Caco-2 (cell line): ENCODE results near the gene HMSD. TPM values are rescaled to one million over a fixed set of nuclear protein-coding genes. Genes with fewer than 3 reads are reported as not detected.
"Not testable (repeated sequence)": the region's sequence is repeated elsewhere in the genome, so short reads cannot be mapped to it uniquely, and the experiment has no call there.

Experiments
- BruUV-seq: library from RNA; stranded (reverse); fragments of 400-500 nt; replicated peaks from 2 replicates; lab custom pipeline; 2021; lab: Mats Ljungman, UMichigan
- CTCF ChIA-PET: fragments of 300-600 bp; sonication (Branson Sonifier 250); formaldehyde crosslinking; loops from one replicate; lab custom pipeline; 2022; ENCODE audit warnings: antibody characterized with exemption; lab: Charles Lee
- POLR2A ChIA-PET: fragments of 300-600 bp; sonication (Branson Sonifier 250); formaldehyde crosslinking; loops from one replicate; lab custom pipeline; 2022; ENCODE audit warnings: antibody characterized with exemption; lab: Charles Lee
- DNase-seq, 2 experiments: peaks; one replicate each; pipeline versions ENCODE4 v3.0.0 to v3.0.0-alpha.2; 2020 to 2022
- H3K27me3 ChIP-seq: replicated peaks from 2 replicates; pipeline ENCODE4 v1.6.0; 2011; ENCODE audit warnings: low read length; ENCODE audit not compliant: control insufficient read depth, insufficient read depth
- H3K36me3 ChIP-seq: 2 replicates; pipeline ENCODE4 v1.5.1; 2011; ENCODE audit warnings: low read length; ENCODE audit not compliant: control insufficient read depth, insufficient read depth
- H3K4me1 ChIP-seq: fragments of 250-450 bp; sonication (Bioruptor Pico); 2 replicates; pipeline ENCODE4 v1.5.1; 2020; ENCODE audit warnings: mild to moderate bottlenecking
- H3K4me3 ChIP-seq: 2 replicates; pipeline ENCODE4 v1.5.1; 2011; ENCODE audit warnings: low read depth, mild to moderate bottlenecking, control low read depth, low read length
- H3K9me3 ChIP-seq: fragments of 250-450 bp; sonication (Bioruptor Pico); 2 replicates; pipeline ENCODE4 v1.5.1; 2020; ENCODE audit warnings: mild to moderate bottlenecking, moderate library complexity
- H3K27ac Mint-ChIP-seq: one replicate; pipeline ENCODE4 v1.8.0; 2022; ENCODE audit warnings: mixed read lengths; ENCODE audit not compliant: unreplicated experiment
- H3K27me3 Mint-ChIP-seq: one replicate; pipeline ENCODE4 v1.8.0; 2022; ENCODE audit warnings: mixed read lengths; ENCODE audit not compliant: insufficient read depth, unreplicated experiment
- H3K36me3 Mint-ChIP-seq: one replicate; pipeline ENCODE4 v1.8.0; 2022; ENCODE audit warnings: mild to moderate bottlenecking, mixed read lengths; ENCODE audit not compliant: insufficient read depth, unreplicated experiment
- H3K4me1 Mint-ChIP-seq: one replicate; pipeline ENCODE4 v1.8.0; 2022; ENCODE audit warnings: low read depth, mixed read lengths; ENCODE audit not compliant: unreplicated experiment
- H3K4me3 Mint-ChIP-seq: one replicate; pipeline ENCODE4 v1.8.0; 2022; ENCODE audit warnings: mild to moderate bottlenecking, moderate library complexity, mixed read lengths; ENCODE audit not compliant: unreplicated experiment
- H3K9me3 Mint-ChIP-seq: one replicate; pipeline ENCODE4 v1.8.0; 2022; ENCODE audit warnings: mixed read lengths; ENCODE audit not compliant: unreplicated experiment
- intact Hi-C: fragments of 100-400 bp; cut with micrococcal nuclease; formaldehyde crosslinking; loops from one replicate; pipeline ENCODE4 v1.10.0; 2022; ENCODE audit not compliant: unreplicated experiment
- total RNA-seq: library from RNA; stranded (reverse); gene quantifications from 2 replicates; pipeline ENCODE4 v1.2.3, GENCODE V29; 2022
- TF ChIP-seq, protein P1 (sequence below), 2 experiments: fragments of 200-600 bp in 1 of 2; IDR thresholded peaks; 1 replicate in 1 of 2; 2 replicates in 1 of 2; pipeline versions ENCODE4 v1.5.1 to v1.8.0; 2011 to 2022; ENCODE audit warnings: antibody characterized with exemption in 1 of 2, control low read depth in 1 of 2, inconsistent platforms in 1 of 2, low read depth in 1 of 2, low read length in 1 of 2, mild to moderate bottlenecking in 1 of 2, moderate library complexity in 1 of 2; ENCODE audit not compliant: insufficient read depth in 1 of 2, severe bottlenecking in 1 of 2, unreplicated experiment in 1 of 2

Gene HMSD
- total RNA-seq, 1 experiment from 2014 or later, result not detected

GRCh38 chr18:63922049-63922448, 27.1 kb upstream of the HMSD start:
- Mint-ChIP-seq H3K9me3 (no peaks in the 10 kb centered on the region), H3K4me1 (no peaks in the 10 kb centered on the region), H3K27ac (no peak overlapping the region), H3K4me3 (no peak overlapping the region), H3K36me3 (no peaks in the 10 kb centered on the region), H3K27me3 (peaks cover 4% of the 10 kb centered on the region)
- Histone ChIP-seq H3K4me3 (no peak overlapping the region), H3K9me3 (no peaks in the 10 kb centered on the region), H3K27me3 (no peaks in the 10 kb centered on the region), H3K36me3 (no peaks in the 10 kb centered on the region), H3K4me1 (no peaks in the 10 kb centered on the region)
- DNase-seq, result no peak
- ChIA-PET CTCF (no interaction called here), POLR2A (no interaction called here)
- intact Hi-C loops, result no loop called here
- BruUV-seq, result no TSS peak
- TF ChIP-seq, protein P1, sequence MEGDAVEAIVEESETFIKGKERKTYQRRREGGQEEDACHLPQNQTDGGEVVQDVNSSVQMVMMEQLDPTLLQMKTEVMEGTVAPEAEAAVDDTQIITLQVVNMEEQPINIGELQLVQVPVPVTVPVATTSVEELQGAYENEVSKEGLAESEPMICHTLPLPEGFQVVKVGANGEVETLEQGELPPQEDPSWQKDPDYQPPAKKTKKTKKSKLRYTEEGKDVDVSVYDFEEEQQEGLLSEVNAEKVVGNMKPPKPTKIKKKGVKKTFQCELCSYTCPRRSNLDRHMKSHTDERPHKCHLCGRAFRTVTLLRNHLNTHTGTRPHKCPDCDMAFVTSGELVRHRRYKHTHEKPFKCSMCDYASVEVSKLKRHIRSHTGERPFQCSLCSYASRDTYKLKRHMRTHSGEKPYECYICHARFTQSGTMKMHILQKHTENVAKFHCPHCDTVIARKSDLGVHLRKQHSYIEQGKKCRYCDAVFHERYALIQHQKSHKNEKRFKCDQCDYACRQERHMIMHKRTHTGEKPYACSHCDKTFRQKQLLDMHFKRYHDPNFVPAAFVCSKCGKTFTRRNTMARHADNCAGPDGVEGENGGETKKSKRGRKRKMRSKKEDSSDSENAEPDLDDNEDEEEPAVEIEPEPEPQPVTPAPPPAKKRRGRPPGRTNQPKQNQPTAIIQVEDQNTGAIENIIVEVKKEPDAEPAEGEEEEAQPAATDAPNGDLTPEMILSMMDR (IDR thresholded peaks at IDR 0.05; ENCODE audit: insufficient read depth in 1 of 2, low read depth in 1 of 2, low read length in 1 of 2, severe bottlenecking in 1 of 2, unreplicated experiment in 1 of 2), result no peak

DNA sequence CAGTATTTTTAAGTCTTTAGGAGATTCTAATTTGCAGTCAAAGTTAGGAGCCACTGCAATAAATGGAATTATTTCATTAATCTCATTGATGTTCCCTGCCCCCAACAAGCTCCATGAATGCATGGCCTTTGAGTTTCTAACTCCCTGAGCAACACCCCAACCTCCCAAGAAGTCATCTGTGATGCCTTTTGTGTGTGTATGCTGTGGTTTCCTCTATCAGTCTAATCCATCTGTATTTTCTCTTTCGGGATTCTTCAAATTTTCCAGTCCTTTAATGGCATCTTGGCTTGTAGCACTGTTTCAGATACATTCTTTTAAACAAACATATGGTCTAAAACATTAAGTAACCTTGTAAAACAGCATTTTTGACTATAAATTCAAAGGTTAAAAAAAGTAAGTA, 24.6 kb upstream of the HMSD start:
- no peak for DNase-seq
- Histone ChIP-seq H3K4me3 (no peak overlapping the region), H3K4me1 (no peaks in the 10 kb centered on the region), H3K9me3 (no peaks in the 10 kb centered on the region), H3K27me3 (no peaks in the 10 kb centered on the region), H3K36me3 (no peaks in the 10 kb centered on the region)
- no peak overlapping the region for H3K27ac Mint-ChIP-seq
- peaks cover 4% of the 10 kb centered on the region for H3K27me3 Mint-ChIP-seq
- no TSS peak for BruUV-seq
- H3K36me3 Mint-ChIP-seq, result no peaks in the 10 kb centered on the region
- H3K9me3 Mint-ChIP-seq, result no peaks in the 10 kb centered on the region
- intact Hi-C loops, result no loop called here
- no peaks in the 10 kb centered on the region for H3K4me1 Mint-ChIP-seq
- no peak overlapping the region for H3K4me3 Mint-ChIP-seq
- ChIA-PET CTCF (no interaction called here), POLR2A (no interaction called here)
- TF ChIP-seq, protein P1 (IDR thresholded peaks at IDR 0.05; ENCODE audit: insufficient read depth in 1 of 2, low read depth in 1 of 2, low read length in 1 of 2, severe bottlenecking in 1 of 2, unreplicated experiment in 1 of 2), result no peak

DNA sequence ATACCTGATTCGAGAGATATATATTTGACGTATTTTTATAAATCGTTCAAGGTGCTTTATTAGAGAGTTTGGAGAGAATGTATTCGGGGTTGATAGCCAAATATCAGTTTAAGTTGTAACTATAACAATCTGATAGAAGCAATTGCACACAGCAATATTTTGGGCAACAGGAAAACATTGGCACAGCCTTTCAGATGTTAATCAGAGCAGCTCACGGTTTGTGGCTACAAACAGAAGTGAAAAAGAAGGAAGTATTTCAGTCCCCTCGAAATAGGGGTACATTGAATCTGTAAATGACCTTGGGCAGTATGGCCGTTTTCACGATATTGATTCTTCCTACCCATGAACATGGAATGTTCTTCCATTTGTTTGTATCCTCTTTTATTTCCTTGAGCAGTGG, 20.8 kb upstream of the HMSD start:
- Mint-ChIP-seq H3K9me3 (no peaks in the 10 kb centered on the region), H3K4me3 (no peak overlapping the region), H3K27ac (no peak overlapping the region), H3K27me3 (no peaks in the 10 kb centered on the region), H3K36me3 (no peaks in the 10 kb centered on the region), H3K4me1 (no peaks in the 10 kb centered on the region)
- CTCF ChIA-PET, result no interaction called here
- no TSS peak for BruUV-seq
- no peak for DNase-seq
- no peaks in the 10 kb centered on the region for H3K9me3 ChIP-seq
- intact Hi-C loops, result no loop called here
- H3K4me1 ChIP-seq, result no peaks in the 10 kb centered on the region
- no peaks in the 10 kb centered on the region for H3K36me3 ChIP-seq
- no peaks in the 10 kb centered on the region for H3K27me3 ChIP-seq
- POLR2A ChIA-PET, result no interaction called here
- TF ChIP-seq, protein P1 (IDR thresholded peaks at IDR 0.05; ENCODE audit: insufficient read depth in 1 of 2, low read depth in 1 of 2, low read length in 1 of 2, severe bottlenecking in 1 of 2, unreplicated experiment in 1 of 2), result no peak
- no peak overlapping the region for H3K4me3 ChIP-seq

DNA sequence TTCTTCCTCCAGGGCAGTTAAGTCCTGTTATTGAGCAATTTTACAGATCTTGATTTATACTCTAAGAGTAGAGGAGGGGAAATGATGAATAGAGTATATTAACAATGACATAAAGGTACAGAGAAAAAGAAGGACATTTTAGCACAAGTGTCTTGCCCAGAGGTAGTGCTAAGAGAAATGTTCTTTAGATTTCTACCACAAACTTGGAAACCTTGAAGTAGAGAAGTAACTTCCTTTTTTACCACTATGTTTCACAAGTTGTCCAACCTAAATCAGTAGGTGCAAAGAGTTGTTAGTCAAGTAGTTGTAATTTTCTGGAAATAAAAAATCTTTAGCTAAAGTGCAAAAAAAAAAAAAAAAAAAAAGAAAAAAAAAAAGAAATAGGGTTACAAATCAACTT, 19.7 kb upstream of the HMSD start:
- H3K36me3 Mint-ChIP-seq, intact Hi-C loops, H3K9me3 ChIP-seq, H3K36me3 ChIP-seq, CTCF ChIA-PET, DNase-seq, H3K4me3 Mint-ChIP-seq, H3K27ac Mint-ChIP-seq, POLR2A ChIA-PET, H3K27me3 Mint-ChIP-seq, H3K4me3 ChIP-seq, H3K4me1 Mint-ChIP-seq, H3K4me1 ChIP-seq, H3K27me3 ChIP-seq, BruUV-seq, H3K9me3 Mint-ChIP-seq: not testable (repeated sequence)
